ENCODE data around the gene CCM2L. TPM values are rescaled to one million over a fixed set of nuclear protein-coding genes. Genes with fewer than 3 reads are reported as not detected.

CCM2L gene
- total RNA-seq, 2 experiments from 2014 or later, result not detected

GRCh38 chr20:31991339-31991705, 18.9 kb upstream of the CCM2L start:
- H3K4me1 Mint-ChIP-seq (ENCODE audit: low read depth), result peaks cover 5% of the 10 kb centered on the region
- no peak for TF ChIP-seq CTCF (IDR thresholded peaks at IDR 0.05)
- ATAC-seq, result no peak
- intact Hi-C loops (cut with micrococcal nuclease), result no loop called here
- POLR2A ChIA-PET, result no interaction called here
- peaks cover 22% of the 10 kb centered on the region for H3K27me3 Mint-ChIP-seq
- CTCF ChIA-PET, result interaction anchor here (1.2 kb wide), 1 partner anchor 139 kb away, joined by 3 read pairs; no protein-coding TSS in a partner anchor
- H3K4me3 Mint-ChIP-seq, result no peak overlapping the region
- no peak for DNase-seq
- H3K27ac Mint-ChIP-seq, result no peak overlapping the region
- no peaks in the 10 kb centered on the region for H3K36me3 Mint-ChIP-seq (ENCODE audit: low read depth)
- no peaks in the 10 kb centered on the region for H3K9me3 Mint-ChIP-seq

- H3K27me3 Mint-ChIP-seq, result peaks cover 28% of the 10 kb centered on the region
- ChIA-PET CTCF (no interaction called here), POLR2A (no interaction called here)
- ATAC-seq, result no peak
- TF ChIP-seq CTCF (IDR thresholded peaks at IDR 0.05), result no peak
- intact Hi-C loops (cut with micrococcal nuclease), result no loop called here
- H3K9me3 Mint-ChIP-seq, result no peaks in the 10 kb centered on the region
- H3K4me3 Mint-ChIP-seq, result no peak overlapping the region
- peaks cover 5% of the 10 kb centered on the region for H3K4me1 Mint-ChIP-seq (ENCODE audit: low read depth)
- H3K36me3 Mint-ChIP-seq (ENCODE audit: low read depth), result no peaks in the 10 kb centered on the region
- DNase-seq, result no peak
- H3K27ac Mint-ChIP-seq, result no peak overlapping the region
Measured at GRCh38 chr20:31992086-31992485, 18.2 kb upstream of the CCM2L start.

GRCh38 chr20:31996996-31997395, 13.2 kb upstream of the CCM2L start:
- no peak for ATAC-seq
- Mint-ChIP-seq H3K4me3 (no peak overlapping the region), H3K36me3 (ENCODE audit: low read depth) (no peaks in the 10 kb centered on the region), H3K4me1 (ENCODE audit: low read depth) (no peaks in the 10 kb centered on the region), H3K27ac (no peak overlapping the region), H3K27me3 (peaks cover 28% of the 10 kb centered on the region), H3K9me3 (no peaks in the 10 kb centered on the region)
- POLR2A ChIA-PET, result no interaction called here
- no peak for TF ChIP-seq CTCF (IDR thresholded peaks at IDR 0.05)
- intact Hi-C loops (cut with micrococcal nuclease), result no loop called here
- CTCF ChIA-PET, result no interaction called here
- no peak for DNase-seq

- ATAC-seq, result no peak
- CTCF ChIA-PET, result interaction anchor here (1.4 kb wide), 1 partner anchor 33 kb away, joined by 3 read pairs; no protein-coding TSS in a partner anchor
Measured at GRCh38 chr20:31998246-31998645, 12.0 kb upstream of the CCM2L start.

GRCh38 chr20:32003325-32003724, 6.9 kb upstream of the CCM2L start:
- Mint-ChIP-seq H3K36me3 (ENCODE audit: low read depth) (no peaks in the 10 kb centered on the region), H3K27me3 (peaks cover 1% of the 10 kb centered on the region), H3K4me3 (no peak overlapping the region), H3K27ac (no peak overlapping the region), H3K9me3 (no peaks in the 10 kb centered on the region), H3K4me1 (ENCODE audit: low read depth) (no peaks in the 10 kb centered on the region)
- ChIA-PET CTCF (no interaction called here), POLR2A (no interaction called here)
- intact Hi-C loops (cut with micrococcal nuclease), result no loop called here
- ATAC-seq, result no peak
- TF ChIP-seq CTCF (IDR thresholded peaks at IDR 0.05), result no peak
- DNase-seq, result no peak

More at GRCh38 chr20:31998246-31998645, 12.0 kb upstream of the CCM2L start:
- Mint-ChIP-seq H3K36me3 (ENCODE audit: low read depth) (no peaks in the 10 kb centered on the region), H3K27me3 (peaks cover 25% of the 10 kb centered on the region), H3K27ac (no peak overlapping the region), H3K9me3 (no peaks in the 10 kb centered on the region), H3K4me3 (no peak overlapping the region), H3K4me1 (ENCODE audit: low read depth) (no peaks in the 10 kb centered on the region)
- no peak for DNase-seq
- intact Hi-C loops (cut with micrococcal nuclease), result no loop called here
- POLR2A ChIA-PET, result no interaction called here
- no peak for TF ChIP-seq CTCF (IDR thresholded peaks at IDR 0.05)
